HCT116 (cell line): Measurements from ENCODE around the gene TRRAP.

Experiments
- CEBPB ChIP-seq: IDR thresholded peaks from 2 replicates; pipeline ENCODE4 v1.6.1; 2012; ENCODE audit warnings: low read depth
- EZH2 ChIP-seq: fragments of 200-600 bp; sonication (generic); IDR thresholded peaks from 2 replicates; pipeline ENCODE4 v1.6.1; 2017; ENCODE audit warnings: antibody characterized with exemption, mixed run types
- POLR2A ChIP-seq: IDR thresholded peaks from 2 replicates; pipeline ENCODE4 v1.7.0; 2011; ENCODE audit warnings: borderline replicate concordance; ENCODE audit not compliant: insufficient read depth, insufficient read length; ENCODE audit errors: extremely low read depth
- ZNF274 ChIP-seq: fragments of 200-500 bp; sonication (Bioruptor generic); IDR thresholded peaks from 2 replicates; pipeline ENCODE4 v1.6.1; 2014; ENCODE audit warnings: mild to moderate bottlenecking, low read depth, low read length, inconsistent platforms
- TF ChIP-seq, protein P1 (sequence below), 3 experiments: fragments of 200-600 bp in 1 of 3; sonication (generic) in 1 of 3; IDR thresholded peaks in 2 of 3; conservative IDR thresholded peaks in 1 of 3; 2 replicates each; pipeline ENCODE4 v1.5.1; 2012 to 2017; ENCODE audit warnings: low read depth in 2 of 3, low read length in 2 of 3, antibody characterized with exemption in 1 of 3, borderline replicate concordance in 1 of 3, control low read depth in 1 of 3, mild to moderate bottlenecking in 1 of 3, mixed read lengths in 1 of 3, mixed run types in 1 of 3, moderate library complexity in 1 of 3; ENCODE audit not compliant: insufficient read depth in 1 of 3
- TF ChIP-seq, protein P2 (sequence below): IDR thresholded peaks from 2 replicates; pipeline ENCODE4 v1.6.1; 2012

DNA sequence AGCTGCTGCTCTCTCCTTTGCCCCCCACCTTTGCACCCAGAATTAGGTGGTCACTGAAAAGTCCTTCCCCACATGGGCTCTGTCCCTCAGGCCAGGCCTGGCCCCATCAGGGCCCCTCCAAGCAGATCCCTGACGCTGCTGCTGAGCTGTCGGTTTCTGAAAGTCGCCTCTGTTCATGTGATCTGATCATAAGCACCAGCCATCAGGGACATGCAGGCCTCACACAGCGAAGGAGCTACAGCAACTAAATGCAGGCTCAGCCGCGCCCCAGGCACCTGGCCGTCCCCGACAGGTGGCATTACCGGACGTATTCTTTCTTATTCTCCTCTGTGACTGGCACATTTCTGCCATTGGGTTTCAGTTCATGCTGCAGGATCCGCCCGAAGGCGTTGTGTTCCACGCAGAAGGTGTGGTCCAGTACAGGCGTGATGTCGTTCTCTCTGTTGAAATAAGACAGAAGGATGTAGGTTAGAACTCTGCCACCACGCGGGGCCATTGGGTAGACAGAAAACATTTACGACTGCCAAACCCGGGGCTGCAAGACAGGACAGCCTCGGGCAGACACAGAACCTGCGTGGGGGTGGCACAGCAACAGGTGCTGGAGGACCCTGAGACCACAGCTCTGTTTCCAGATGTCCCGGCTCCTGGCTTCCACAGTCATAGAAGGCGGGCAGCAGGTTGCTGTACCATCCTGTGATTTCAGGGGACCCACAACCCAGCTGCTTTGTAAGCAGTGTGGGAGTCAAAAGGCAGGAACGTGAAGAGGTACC is 159.9 kb downstream of the TRRAP start:
- TF ChIP-seq EZH2 (no peak), ZNF274 (no peak), CEBPB (no peak), POLR2A (no peak)
- TF ChIP-seq, protein P1, sequence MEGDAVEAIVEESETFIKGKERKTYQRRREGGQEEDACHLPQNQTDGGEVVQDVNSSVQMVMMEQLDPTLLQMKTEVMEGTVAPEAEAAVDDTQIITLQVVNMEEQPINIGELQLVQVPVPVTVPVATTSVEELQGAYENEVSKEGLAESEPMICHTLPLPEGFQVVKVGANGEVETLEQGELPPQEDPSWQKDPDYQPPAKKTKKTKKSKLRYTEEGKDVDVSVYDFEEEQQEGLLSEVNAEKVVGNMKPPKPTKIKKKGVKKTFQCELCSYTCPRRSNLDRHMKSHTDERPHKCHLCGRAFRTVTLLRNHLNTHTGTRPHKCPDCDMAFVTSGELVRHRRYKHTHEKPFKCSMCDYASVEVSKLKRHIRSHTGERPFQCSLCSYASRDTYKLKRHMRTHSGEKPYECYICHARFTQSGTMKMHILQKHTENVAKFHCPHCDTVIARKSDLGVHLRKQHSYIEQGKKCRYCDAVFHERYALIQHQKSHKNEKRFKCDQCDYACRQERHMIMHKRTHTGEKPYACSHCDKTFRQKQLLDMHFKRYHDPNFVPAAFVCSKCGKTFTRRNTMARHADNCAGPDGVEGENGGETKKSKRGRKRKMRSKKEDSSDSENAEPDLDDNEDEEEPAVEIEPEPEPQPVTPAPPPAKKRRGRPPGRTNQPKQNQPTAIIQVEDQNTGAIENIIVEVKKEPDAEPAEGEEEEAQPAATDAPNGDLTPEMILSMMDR (IDR thresholded peaks at IDR 0.05 in 2 of 3, conservative IDR thresholded peaks at IDR 0.05 in 1 of 3; ENCODE audit: borderline replicate concordance in 1 of 3, insufficient read depth in 1 of 3, low read depth in 2 of 3, low read length in 2 of 3): no peak
- TF ChIP-seq, protein P2, sequence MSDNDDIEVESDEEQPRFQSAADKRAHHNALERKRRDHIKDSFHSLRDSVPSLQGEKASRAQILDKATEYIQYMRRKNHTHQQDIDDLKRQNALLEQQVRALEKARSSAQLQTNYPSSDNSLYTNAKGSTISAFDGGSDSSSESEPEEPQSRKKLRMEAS: no peak
